Measurements from ENCODE around the gene UGT1A8.

UGT1A8 gene

DNA sequence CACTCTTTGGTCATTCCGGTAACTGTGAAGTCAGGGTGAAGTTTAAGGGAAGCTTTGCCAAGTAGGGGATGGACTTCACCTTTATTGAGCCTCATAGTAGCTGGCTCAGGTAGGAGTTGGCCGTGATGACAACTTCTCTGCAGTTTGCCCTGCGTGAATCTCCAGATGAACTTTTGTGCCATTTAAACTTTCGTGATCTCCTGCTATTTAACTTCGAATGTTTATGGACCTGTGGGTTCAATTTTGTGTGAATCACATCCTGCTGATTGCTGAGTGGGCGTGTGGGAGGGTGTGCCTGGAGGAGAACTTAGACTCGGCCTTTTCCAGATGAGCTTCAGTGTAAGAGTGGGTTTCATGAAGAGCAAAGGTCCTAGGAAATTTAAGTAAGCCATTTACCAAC lies 146.8 kb downstream of the UGT1A8 start:
- TF ChIP-seq EZH2 (optimal IDR thresholded peaks at IDR 0.05; ENCODE audit: low read depth, low read length) (no peak), EZH2phosphoT487 (IDR thresholded peaks at IDR 0.05; ENCODE audit: low read length) (no peak)
- no peaks in the 10 kb centered on the region for H3K79me2 ChIP-seq (ENCODE audit: low read length)
- no peak overlapping the region for H3K9ac ChIP-seq (ENCODE audit: low read length)

DNA sequence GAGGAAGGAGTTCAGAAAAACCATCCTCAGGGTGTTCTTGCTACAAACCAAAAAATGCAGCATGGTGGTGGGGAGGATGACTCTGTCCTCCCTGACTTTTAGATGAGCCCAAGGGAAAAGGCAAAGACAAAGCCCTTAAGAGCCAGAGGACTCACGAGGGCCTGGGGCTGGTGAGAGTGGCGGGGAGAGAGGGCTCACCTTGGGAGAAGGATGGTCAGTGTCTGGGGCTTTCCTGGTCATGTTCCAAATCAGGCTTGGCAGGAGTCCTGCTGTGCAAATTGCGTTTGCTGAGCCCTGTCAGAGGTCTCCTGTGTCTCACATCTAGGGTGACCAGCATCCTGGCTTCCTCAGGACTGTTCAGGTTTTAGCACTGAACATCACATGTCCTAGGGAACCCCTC lies 147.3 kb downstream of the UGT1A8 start:
- TF ChIP-seq, protein P1, sequence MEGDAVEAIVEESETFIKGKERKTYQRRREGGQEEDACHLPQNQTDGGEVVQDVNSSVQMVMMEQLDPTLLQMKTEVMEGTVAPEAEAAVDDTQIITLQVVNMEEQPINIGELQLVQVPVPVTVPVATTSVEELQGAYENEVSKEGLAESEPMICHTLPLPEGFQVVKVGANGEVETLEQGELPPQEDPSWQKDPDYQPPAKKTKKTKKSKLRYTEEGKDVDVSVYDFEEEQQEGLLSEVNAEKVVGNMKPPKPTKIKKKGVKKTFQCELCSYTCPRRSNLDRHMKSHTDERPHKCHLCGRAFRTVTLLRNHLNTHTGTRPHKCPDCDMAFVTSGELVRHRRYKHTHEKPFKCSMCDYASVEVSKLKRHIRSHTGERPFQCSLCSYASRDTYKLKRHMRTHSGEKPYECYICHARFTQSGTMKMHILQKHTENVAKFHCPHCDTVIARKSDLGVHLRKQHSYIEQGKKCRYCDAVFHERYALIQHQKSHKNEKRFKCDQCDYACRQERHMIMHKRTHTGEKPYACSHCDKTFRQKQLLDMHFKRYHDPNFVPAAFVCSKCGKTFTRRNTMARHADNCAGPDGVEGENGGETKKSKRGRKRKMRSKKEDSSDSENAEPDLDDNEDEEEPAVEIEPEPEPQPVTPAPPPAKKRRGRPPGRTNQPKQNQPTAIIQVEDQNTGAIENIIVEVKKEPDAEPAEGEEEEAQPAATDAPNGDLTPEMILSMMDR (IDR thresholded peaks at IDR 0.05; ENCODE audit: low read length): no peak
- no peak for TF ChIP-seq EZH2 (optimal IDR thresholded peaks at IDR 0.05; ENCODE audit: low read depth, low read length)
- no peak for TF ChIP-seq EZH2phosphoT487 (IDR thresholded peaks at IDR 0.05; ENCODE audit: low read length)
- Histone ChIP-seq H3F3A (ENCODE audit: insufficient read depth, low read length) (no peaks in the 10 kb centered on the region), H3K9me2 (replicated peaks; ENCODE audit: insufficient read depth, low read length) (no peaks in the 10 kb centered on the region), H3K4me2 (ENCODE audit: low read depth, low read length) (no peak overlapping the region), H2AFZ (ENCODE audit: low read length) (no peak overlapping the region), H3K4me3 (ENCODE audit: low read length) (no peak overlapping the region), H3K79me2 (ENCODE audit: low read length) (no peaks in the 10 kb centered on the region), H4K20me1 (ENCODE audit: insufficient read depth, low read length) (no peaks in the 10 kb centered on the region), H3K27me3 (replicated peaks; ENCODE audit: insufficient read depth, low read length) (no peaks in the 10 kb centered on the region), H3K9me3 (replicated peaks; ENCODE audit: insufficient read depth, low read length) (no peaks in the 10 kb centered on the region), H3K36me3 (replicated peaks; ENCODE audit: insufficient read depth, low read length) (no peaks in the 10 kb centered on the region), H3K9ac (ENCODE audit: low read length) (no peak overlapping the region), H3K27ac (ENCODE audit: low read length) (no peak overlapping the region), H3K4me1 (ENCODE audit: low read length) (no peaks in the 10 kb centered on the region)
- DNase-seq: no peak

More for the DNA sequence above, 146.8 kb downstream of the UGT1A8 start:
- Histone ChIP-seq H3K4me3 (ENCODE audit: low read length) (no peak overlapping the region), H3K27ac (ENCODE audit: low read length) (no peak overlapping the region), H3K9me3 (replicated peaks; ENCODE audit: insufficient read depth, low read length) (no peaks in the 10 kb centered on the region), H3K4me2 (ENCODE audit: low read depth, low read length) (no peak overlapping the region), H4K20me1 (ENCODE audit: insufficient read depth, low read length) (no peaks in the 10 kb centered on the region), H3K9me2 (replicated peaks; ENCODE audit: insufficient read depth, low read length) (no peaks in the 10 kb centered on the region), H3K36me3 (replicated peaks; ENCODE audit: insufficient read depth, low read length) (no peaks in the 10 kb centered on the region), H3K27me3 (replicated peaks; ENCODE audit: insufficient read depth, low read length) (no peaks in the 10 kb centered on the region), H3K4me1 (ENCODE audit: low read length) (no peaks in the 10 kb centered on the region), H2AFZ (ENCODE audit: low read length) (no peak overlapping the region), H3F3A (ENCODE audit: insufficient read depth, low read length) (no peaks in the 10 kb centered on the region)
- DNase-seq: no peak

DNA sequence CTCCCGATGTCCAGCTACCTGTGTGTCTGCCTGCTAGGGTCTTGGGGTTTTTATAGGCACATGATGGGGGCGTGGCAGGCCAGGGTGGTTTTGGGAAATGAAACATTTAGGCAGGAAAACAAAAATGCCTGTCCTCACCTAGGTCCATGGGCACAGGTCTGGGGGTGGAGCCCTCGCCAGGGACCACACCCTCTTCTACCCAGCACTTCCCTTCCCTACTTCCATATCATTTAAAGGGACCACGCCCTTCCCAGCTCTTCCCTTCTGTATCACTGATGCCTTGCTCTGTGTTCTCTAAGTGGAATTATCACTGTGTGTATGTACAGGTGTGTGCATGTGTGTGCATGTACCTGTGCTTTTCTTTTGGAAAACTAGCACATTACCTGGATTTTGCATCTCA lies 149.0 kb downstream of the UGT1A8 start:
- Histone ChIP-seq H3K79me2 (ENCODE audit: low read length) (no peaks in the 10 kb centered on the region), H3K27me3 (replicated peaks; ENCODE audit: insufficient read depth, low read length) (no peaks in the 10 kb centered on the region), H3F3A (ENCODE audit: insufficient read depth, low read length) (no peaks in the 10 kb centered on the region), H3K9me3 (replicated peaks; ENCODE audit: insufficient read depth, low read length) (no peaks in the 10 kb centered on the region), H3K36me3 (replicated peaks; ENCODE audit: insufficient read depth, low read length) (no peaks in the 10 kb centered on the region), H3K4me3 (ENCODE audit: low read length) (no peak overlapping the region), H3K27ac (ENCODE audit: low read length) (no peak overlapping the region), H2AFZ (ENCODE audit: low read length) (no peak overlapping the region), H3K4me1 (ENCODE audit: low read length) (no peaks in the 10 kb centered on the region), H3K4me2 (ENCODE audit: low read depth, low read length) (no peak overlapping the region), H4K20me1 (ENCODE audit: insufficient read depth, low read length) (no peaks in the 10 kb centered on the region), H3K9me2 (replicated peaks; ENCODE audit: insufficient read depth, low read length) (no peaks in the 10 kb centered on the region), H3K9ac (ENCODE audit: low read length) (no peak overlapping the region)
- DNase-seq: no peak
- TF ChIP-seq EZH2phosphoT487 (IDR thresholded peaks at IDR 0.05; ENCODE audit: low read length) (no peak), EZH2 (optimal IDR thresholded peaks at IDR 0.05; ENCODE audit: low read depth, low read length) (no peak)
- TF ChIP-seq, protein P1 (IDR thresholded peaks at IDR 0.05; ENCODE audit: low read length): no peak

DNA sequence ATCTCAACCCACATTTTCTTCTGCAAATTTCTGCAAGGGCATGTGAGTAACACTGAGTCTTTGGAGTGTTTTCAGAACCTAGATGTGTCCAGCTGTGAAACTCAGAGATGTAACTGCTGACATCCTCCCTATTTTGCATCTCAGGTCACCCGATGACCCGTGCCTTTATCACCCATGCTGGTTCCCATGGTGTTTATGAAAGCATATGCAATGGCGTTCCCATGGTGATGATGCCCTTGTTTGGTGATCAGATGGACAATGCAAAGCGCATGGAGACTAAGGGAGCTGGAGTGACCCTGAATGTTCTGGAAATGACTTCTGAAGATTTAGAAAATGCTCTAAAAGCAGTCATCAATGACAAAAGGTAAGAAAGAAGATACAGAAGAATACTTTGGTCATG lies 150.6 kb downstream of the UGT1A8 start:
- no peak overlapping the region for H3K9ac ChIP-seq (ENCODE audit: low read length)
- no peak overlapping the region for H3K27ac ChIP-seq (ENCODE audit: low read length)
- H3K79me2 ChIP-seq (ENCODE audit: low read length): no peaks in the 10 kb centered on the region
- TF ChIP-seq EZH2 (optimal IDR thresholded peaks at IDR 0.05; ENCODE audit: low read depth, low read length) (no peak), EZH2phosphoT487 (IDR thresholded peaks at IDR 0.05; ENCODE audit: low read length) (no peak)
- TF ChIP-seq, protein P1 (IDR thresholded peaks at IDR 0.05; ENCODE audit: low read length): no peak
- no peaks in the 10 kb centered on the region for H4K20me1 ChIP-seq (ENCODE audit: insufficient read depth, low read length)
- no peak overlapping the region for H3K4me3 ChIP-seq (ENCODE audit: low read length)
- H3F3A ChIP-seq (ENCODE audit: insufficient read depth, low read length): no peaks in the 10 kb centered on the region
- no peak overlapping the region for H3K4me2 ChIP-seq (ENCODE audit: low read depth, low read length)
- no peaks in the 10 kb centered on the region for H3K27me3 ChIP-seq (replicated peaks; ENCODE audit: insufficient read depth, low read length)
- H3K4me1 ChIP-seq (ENCODE audit: low read length): no peaks in the 10 kb centered on the region
- H3K9me3 ChIP-seq (replicated peaks; ENCODE audit: insufficient read depth, low read length): no peaks in the 10 kb centered on the region
- H2AFZ ChIP-seq (ENCODE audit: low read length): no peak overlapping the region
- H3K9me2 ChIP-seq (replicated peaks; ENCODE audit: insufficient read depth, low read length): no peaks in the 10 kb centered on the region
- no peak for DNase-seq
- H3K36me3 ChIP-seq (replicated peaks; ENCODE audit: insufficient read depth, low read length): no peaks in the 10 kb centered on the region
